Muscle layer of colon (tissue), 2 donors: ENCODE measurements around the gene RWDD4.

ENCODE experiments used
- H3K27ac ChIP-seq: one replicate; pipeline ENCODE4 v1.7.0; 2013; ENCODE audit warnings: low read depth, mild to moderate bottlenecking, low read length, moderate library complexity
- H3K27me3 ChIP-seq, 2 donors: one replicate each; pipeline ENCODE4 v1.7.0; 2013; ENCODE audit warnings: low read length in 2 of 2, mild to moderate bottlenecking in 2 of 2; ENCODE audit not compliant: insufficient read depth in 2 of 2, control insufficient read depth in 1 of 2
- H3K36me3 ChIP-seq: one replicate; pipeline ENCODE4 v1.7.0; 2013; ENCODE audit warnings: mild to moderate bottlenecking, low read length; ENCODE audit not compliant: insufficient read depth
- H3K4me1 ChIP-seq: one replicate; pipeline ENCODE4 v1.7.0; 2013; ENCODE audit warnings: mild to moderate bottlenecking, low read length; ENCODE audit not compliant: insufficient read depth
- H3K4me3 ChIP-seq, 2 donors: one replicate each; pipeline ENCODE4 v1.7.0; 2013; ENCODE audit warnings: low read length in 2 of 2, low read depth in 1 of 2, mild to moderate bottlenecking in 1 of 2, moderate library complexity in 1 of 2
- H3K9ac ChIP-seq: one replicate; pipeline ENCODE4 v1.7.0; 2013; ENCODE audit warnings: low read length
- H3K9me3 ChIP-seq: one replicate; pipeline ENCODE4 v1.7.0; 2013; ENCODE audit warnings: mild to moderate bottlenecking, low read length
- donor health status: abdominal sarcoma.
- donor health status: Adenocarcinoma of cecum.

The RWDD4 gene

DNA sequence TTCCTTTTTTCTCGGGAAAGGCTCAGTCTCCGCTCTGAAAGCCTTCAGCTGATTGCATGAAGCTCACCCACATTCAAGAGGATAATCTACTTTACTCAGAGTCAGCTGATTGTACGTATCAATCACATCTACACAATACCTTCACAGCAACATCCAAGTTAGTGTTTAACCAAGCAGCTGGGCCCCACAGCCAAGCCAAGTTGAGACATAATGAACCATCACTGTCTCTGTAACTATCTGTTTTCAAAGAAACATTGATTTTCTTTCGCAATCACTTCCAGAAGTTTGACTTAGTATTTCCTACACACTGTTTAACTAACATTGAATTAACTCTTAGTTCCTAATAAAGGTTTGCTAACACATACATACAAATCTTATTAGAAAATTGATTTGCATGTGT lies 40.3 kb downstream of the RWDD4 start:
- Histone ChIP-seq H3K36me3 (no peaks in the 10 kb centered on the region), H3K4me3 (no peak overlapping the region), H3K27me3 (no peaks in the 10 kb centered on the region), H3K27ac (no peak overlapping the region), H3K9ac (no peak overlapping the region), H3K9me3 (no peaks in the 10 kb centered on the region), H3K4me1 (no peaks in the 10 kb centered on the region)

- Histone ChIP-seq H3K4me1 (no peaks in the 10 kb centered on the region), H3K9ac (no peak overlapping the region), H3K27ac (no peak overlapping the region), H3K4me3 (no peak overlapping the region), H3K27me3 (no peaks in the 10 kb centered on the region), H3K9me3 (no peaks in the 10 kb centered on the region), H3K36me3 (no peaks in the 10 kb centered on the region)
These were observed 41.9 kb downstream of the RWDD4 start for GRCh38 chr4:183617075-183617474.

GRCh38 chr4:183612329-183613250 lies 46.4 kb downstream of the RWDD4 start:
- H3K4me3 ChIP-seq = no peak overlapping the region
- H3K27ac ChIP-seq = no peak overlapping the region
- H3K4me1 ChIP-seq = no peaks in the 10 kb centered on the region
- no peaks in the 10 kb centered on the region for H3K9me3 ChIP-seq
- no peaks in the 10 kb centered on the region for H3K27me3 ChIP-seq
- H3K9ac ChIP-seq = no peak overlapping the region
- no peaks in the 10 kb centered on the region for H3K36me3 ChIP-seq

GRCh38 chr4:183611210-183611830 lies 47.7 kb downstream of the RWDD4 start:
- Histone ChIP-seq H3K36me3 (no peaks in the 10 kb centered on the region), H3K9me3 (no peaks in the 10 kb centered on the region), H3K4me1 (no peaks in the 10 kb centered on the region), H3K9ac (no peak overlapping the region), H3K27me3 (no peaks in the 10 kb centered on the region), H3K27ac (no peak overlapping the region), H3K4me3 (no peak overlapping the region)

DNA sequence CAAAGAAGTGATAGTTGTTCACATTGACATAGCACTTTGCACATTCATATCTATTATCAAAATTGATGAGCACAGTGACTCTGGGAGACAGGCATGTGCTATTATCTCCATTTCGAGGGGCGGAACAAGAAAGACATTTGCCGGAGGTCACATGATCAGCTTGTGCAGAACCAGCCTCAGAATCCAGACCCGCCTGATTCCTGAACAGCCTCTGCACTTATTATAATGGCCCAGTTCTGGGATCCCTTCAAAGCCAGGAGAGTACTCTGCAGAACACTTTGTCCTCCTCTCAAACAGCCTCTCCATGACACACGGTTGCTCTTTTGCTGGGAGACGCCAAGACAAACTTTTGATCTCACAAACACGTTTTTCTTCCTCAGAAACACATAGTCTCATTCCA lies 48.4 kb downstream of the RWDD4 start:
- Histone ChIP-seq H3K27me3 (no peaks in the 10 kb centered on the region), H3K9me3 (no peaks in the 10 kb centered on the region), H3K4me1 (no peaks in the 10 kb centered on the region), H3K4me3 (no peak overlapping the region), H3K27ac (no peak overlapping the region), H3K9ac (no peak overlapping the region), H3K36me3 (no peaks in the 10 kb centered on the region)

DNA sequence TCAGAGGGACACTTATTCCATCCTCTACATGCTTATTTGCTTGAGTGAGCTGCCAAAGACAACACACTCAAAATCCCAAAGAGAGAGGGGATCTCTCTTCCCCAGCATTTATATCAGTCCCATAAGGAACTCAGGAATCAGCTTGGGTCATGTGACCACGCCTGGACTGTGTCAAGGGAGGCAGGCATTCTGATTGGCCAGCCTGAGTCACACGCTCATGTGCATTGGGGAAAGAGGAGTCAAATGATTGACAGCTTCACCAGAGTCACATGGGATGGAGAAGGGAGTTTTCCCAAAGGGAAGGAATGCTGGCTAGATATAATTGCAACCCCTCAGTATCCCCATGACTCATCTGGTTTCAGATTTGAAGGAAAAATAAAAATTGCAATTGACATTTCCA lies 49.0 kb downstream of the RWDD4 start:
- no peaks in the 10 kb centered on the region for H3K9me3 ChIP-seq
- H3K4me3 ChIP-seq = no peak overlapping the region
- no peaks in the 10 kb centered on the region for H3K27me3 ChIP-seq
- no peak overlapping the region for H3K9ac ChIP-seq
- H3K27ac ChIP-seq = no peak overlapping the region
- no peaks in the 10 kb centered on the region for H3K4me1 ChIP-seq
- H3K36me3 ChIP-seq = no peaks in the 10 kb centered on the region

- Histone ChIP-seq H3K27ac (no peak overlapping the region), H3K4me3 (no peak overlapping the region), H3K4me1 (no peaks in the 10 kb centered on the region), H3K9ac (no peak overlapping the region), H3K36me3 (no peaks in the 10 kb centered on the region), H3K27me3 (no peaks in the 10 kb centered on the region), H3K9me3 (no peaks in the 10 kb centered on the region)
These were observed 49.8 kb downstream of the RWDD4 start for GRCh38 chr4:183609151-183609550.

DNA sequence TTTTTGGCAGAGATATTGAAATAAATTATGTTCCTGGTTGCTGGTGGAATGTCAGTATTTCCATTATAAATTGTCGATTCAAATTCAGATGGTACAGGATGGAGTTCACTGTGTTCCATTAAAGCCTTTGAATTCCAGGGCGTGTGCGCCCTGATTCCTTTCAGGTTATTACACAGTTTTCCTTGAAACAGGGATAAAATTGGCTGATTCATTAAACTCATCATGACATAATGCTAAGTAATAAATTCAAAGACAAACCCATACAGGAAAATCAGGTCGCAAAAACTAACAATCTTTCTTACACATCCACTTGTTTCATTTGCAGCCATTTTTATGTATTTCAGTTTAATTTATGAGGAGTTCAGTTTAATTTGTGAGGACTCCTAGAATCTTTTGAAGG lies 51.1 kb downstream of the RWDD4 start:
- Histone ChIP-seq H3K4me3 (no peak overlapping the region), H3K27ac (no peak overlapping the region), H3K27me3 (no peaks in the 10 kb centered on the region), H3K9ac (no peak overlapping the region), H3K4me1 (no peaks in the 10 kb centered on the region), H3K36me3 (no peaks in the 10 kb centered on the region), H3K9me3 (no peaks in the 10 kb centered on the region)

DNA sequence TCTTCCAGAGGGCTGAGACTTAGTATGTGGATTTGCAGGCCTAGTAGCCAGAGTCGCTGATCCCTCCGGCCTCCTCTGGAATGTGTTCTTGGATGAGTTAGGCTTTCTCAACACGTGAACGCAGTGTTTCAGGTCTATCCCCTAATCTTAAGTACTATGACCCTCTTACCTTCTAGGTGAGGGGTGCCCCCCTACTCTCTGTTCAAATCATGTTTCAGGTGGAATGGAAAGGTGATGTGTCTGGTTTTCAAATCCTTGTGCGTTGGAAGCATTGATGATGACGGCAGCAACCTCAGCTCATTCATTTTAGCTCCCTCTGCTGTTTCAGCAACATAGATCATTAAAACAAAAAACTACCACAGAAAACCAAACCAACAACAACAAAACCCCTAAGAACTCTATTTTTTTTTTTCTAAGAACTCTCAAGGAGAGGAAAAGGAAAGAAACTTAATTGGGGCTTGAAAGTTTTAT lies 56.4 kb downstream of the RWDD4 start:
- Histone ChIP-seq H3K27me3 (no peaks in the 10 kb centered on the region), H3K36me3 (no peaks in the 10 kb centered on the region), H3K4me1 (no peaks in the 10 kb centered on the region), H3K4me3 (no peak overlapping the region), H3K27ac (no peak overlapping the region), H3K9ac (no peak overlapping the region), H3K9me3 (no peaks in the 10 kb centered on the region)

DNA sequence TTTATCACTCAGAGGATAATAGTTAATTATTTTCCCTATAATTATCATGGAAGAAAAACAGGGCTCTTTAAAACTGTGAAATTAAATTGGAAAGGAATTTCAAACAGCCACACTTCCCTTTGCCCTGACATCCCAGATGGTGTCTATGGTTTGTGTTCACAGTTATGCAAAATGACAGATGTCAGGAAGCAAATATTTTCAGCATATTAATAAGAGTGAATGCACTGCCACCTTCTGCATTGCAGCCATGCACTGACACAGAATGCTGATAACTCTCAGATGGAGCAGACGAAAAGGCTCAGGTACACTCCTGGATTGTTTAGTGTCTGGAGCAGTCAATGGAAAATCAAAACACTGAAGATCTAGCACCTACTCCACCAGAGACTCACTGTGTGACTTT lies 57.6 kb downstream of the RWDD4 start:
- Histone ChIP-seq H3K36me3 (no peaks in the 10 kb centered on the region), H3K9ac (no peak overlapping the region), H3K4me3 (no peak overlapping the region), H3K27me3 (no peaks in the 10 kb centered on the region), H3K4me1 (no peaks in the 10 kb centered on the region), H3K27ac (no peak overlapping the region), H3K9me3 (no peaks in the 10 kb centered on the region)

- H3K9ac ChIP-seq = no peak overlapping the region
- H3K36me3 ChIP-seq = no peaks in the 10 kb centered on the region
- no peaks in the 10 kb centered on the region for H3K4me1 ChIP-seq
- H3K27me3 ChIP-seq = no peaks in the 10 kb centered on the region
- no peak overlapping the region for H3K27ac ChIP-seq
- no peak overlapping the region for H3K4me3 ChIP-seq
- no peaks in the 10 kb centered on the region for H3K9me3 ChIP-seq
These were observed 58.7 kb downstream of the RWDD4 start for GRCh38 chr4:183600189-183600685.
